Psoas muscle (tissue), 8 donors: Measurements from ENCODE around the gene ICAM2. TPM values are rescaled to one million over a fixed set of nuclear protein-coding genes. Genes with fewer than 3 reads are reported as not detected.

ENCODE experiments used
- ATAC-seq, 4 donors: fragments of 200-7000 bp; cut with Tn5 transposase; one replicate each; pipeline ENCODE4 v1.9.1; 2020; ENCODE audit warnings: moderate library complexity in 3 of 4, mild to moderate bottlenecking in 2 of 4
- DNase-seq, 2 donors: peaks; one replicate each; pipeline ENCODE4 v3.0.0-alpha.2; 2020
- H3K27ac ChIP-seq: fragments of 200-600 bp; one replicate; pipeline ENCODE4 v1.8.0; 2022
- H3K27me3 ChIP-seq, 3 donors: fragments of 200-600 bp in 1 of 3; one replicate each; pipeline versions ENCODE4 v1.6.1 to v1.8.0; 2013 to 2022; ENCODE audit warnings: low read length in 2 of 3, mild to moderate bottlenecking in 2 of 3, moderate library complexity in 1 of 3; ENCODE audit not compliant: insufficient read depth in 3 of 3
- H3K36me3 ChIP-seq, 2 donors: fragments of 200-600 bp in 1 of 2; one replicate each; pipeline versions ENCODE4 v1.6.1 to v1.8.0; 2013 to 2022; ENCODE audit warnings: low read depth in 1 of 2, mild to moderate bottlenecking in 1 of 2, moderate library complexity in 1 of 2; ENCODE audit not compliant: insufficient read depth in 1 of 2
- H3K4me1 ChIP-seq: fragments of 200-600 bp; one replicate; pipeline ENCODE4 v1.8.0; 2022
- H3K4me3 ChIP-seq: fragments of 200-600 bp; one replicate; pipeline ENCODE4 v1.8.0; 2022; ENCODE audit warnings: mild to moderate bottlenecking
- H3K9me3 ChIP-seq: fragments of 200-600 bp; one replicate; pipeline ENCODE4 v1.8.0; 2022
- CTCF ChIP-seq: fragments of 200-600 bp; IDR thresholded peaks from one replicate; pipeline ENCODE4 v1.8.0; 2022; ENCODE audit warnings: antibody characterized with exemption
- WGBS, 3 donors: extraction: QIAGEN DNeasy Blood & Tissue Kit; methylation state at CpG; one replicate each; pipeline versions ENCODE4 v1.1.6 to v1.1.7; 2013; 5-methylcytosine and 5-hydroxymethylcytosine counted together
- intact Hi-C, 2 donors: fragments of 100-400 bp; cut with DNase I; formaldehyde crosslinking; loops; one replicate each; pipeline versions ENCODE4 v1.11.0 to v1.14.2; 2022
- polyA plus RNA-seq, 3 donors: library from polyadenylated mRNA; stranded (reverse); fragments of 200-250 nt; gene quantifications; one replicate each; pipeline ENCODE4 v1.2.3, GENCODE V29; 2013
- total RNA-seq, 4 donors: library from RNA; stranded (reverse); fragmentation: NEBNext Ultra II Directional in 2 of 4; extraction: Animal tissue kit (Norgen Biotek cat#: 25700) in 2 of 4; gene quantifications; one replicate each; pipeline versions ENCODE4 v1.2.1 to v1.2.4, GENCODE V29; 2021 to 2023
- donor health status: healthy with polysubstance abuse.
- donor health status: DM: no; HTN: no; CAD: no; lungs with moderate emphysema.
- donor health status: Bipolar disorder and iron deficiency.
- donor health status: healthy.
- donor health status: DM: yes; HTN: yes; CAD: no.
- donor health status: DM: no; HTN: no; CAD: no.
- donor health status: DM: no; HTN: no; CAD: no.
- donor health status: DM: yes; HTN: yes; CAD: no.

ICAM2 gene
- total and polyA plus RNA-seq, 7 donors: 20.4 to 50.0 (median 27.0) TPM

- intact Hi-C loops: no loop called here
- Histone ChIP-seq H3K36me3 (peaks cover 0 to 24% of the 10 kb centered on the region in 2 donors), H3K4me3 (peak overlapping the region; percentile 31), H3K27ac (peak overlapping the region; percentile 93), H3K4me1 (peaks cover 87% of the 10 kb centered on the region), H3K9me3 (no peaks in the 10 kb centered on the region), H3K27me3 (no peaks in the 10 kb centered on the region)
- TF ChIP-seq CTCF: no peak
- no peak for DNase-seq
- ATAC-seq: peak in 3 of 4 donors; percentile 22 to 38 (median 27)
- WGBS, 3 donors: 8 to 17% (median 12%) methylated on average over 3 of the region's 3 CpGs
Observed at GRCh38 chr17:63976702-63977101, 43.7 kb downstream of the ICAM2 start.

GRCh38 chr17:63975541-63976092 is 44.8 kb downstream of the ICAM2 start:
- H3K27me3 ChIP-seq: no peaks in the 10 kb centered on the region
- DNase-seq (peak in 1 of 2 donors; percentile 24), ATAC-seq (no peak)
- intact Hi-C loops: no loop called here
- no peak for TF ChIP-seq CTCF
- no peaks in the 10 kb centered on the region for H3K9me3 ChIP-seq
- peaks cover 77% of the 10 kb centered on the region for H3K4me1 ChIP-seq
- no peak overlapping the region for H3K4me3 ChIP-seq
- H3K36me3 ChIP-seq: peaks cover 0 to 35% of the 10 kb centered on the region in 2 donors
- WGBS, 3 donors: 70 to 94% (median 86%) methylated on average over 2 of the region's 2 CpGs
- peak overlapping the region; percentile 93 for H3K27ac ChIP-seq

GRCh38 chr17:63974594-63975192 is 45.7 kb downstream of the ICAM2 start:
- Histone ChIP-seq H3K27ac (peak overlapping the region; percentile 93), H3K27me3 (no peaks in the 10 kb centered on the region), H3K4me1 (peaks cover 70% of the 10 kb centered on the region), H3K9me3 (no peaks in the 10 kb centered on the region), H3K4me3 (peak overlapping the region; percentile 25), H3K36me3 (peaks cover 0 to 44% of the 10 kb centered on the region in 2 donors)
- intact Hi-C loops: no loop called here
- no peak for TF ChIP-seq CTCF
- ATAC-seq: peak; percentile 67 to 77 (median 71)
- 43 to 53% (median 44%) methylated on average over 10 of the region's 10 CpGs for WGBS, 3 donors
- DNase-seq: peak; percentile 42 to 81

GRCh38 chr17:63973930-63974593 is 46.4 kb downstream of the ICAM2 start:
- Histone ChIP-seq H3K9me3 (no peaks in the 10 kb centered on the region), H3K36me3 (peaks cover 0 to 51% of the 10 kb centered on the region in 2 donors), H3K4me1 (peaks cover 71% of the 10 kb centered on the region), H3K27me3 (no peaks in the 10 kb centered on the region), H3K4me3 (peak overlapping the region; percentile 42), H3K27ac (peak overlapping the region; percentile 93)
- DNase-seq (peak; percentile 77 to 93), ATAC-seq (peak; percentile 89 to 95 (median 91))
- TF ChIP-seq CTCF: no peak
- intact Hi-C loops: no loop called here
- 30 to 52% (median 35%) methylated on average over 12 of the region's 12 CpGs for WGBS, 3 donors
